Mesothelial cell of epicardium (in vitro differentiated cells): Measurements from ENCODE around the gene ASB15. TPM values are rescaled to one million over a fixed set of nuclear protein-coding genes. Genes with fewer than 3 reads are reported as not detected.
A peak's percentile ranks its signal among the peaks of the same experiment; 100 is the strongest.

ENCODE experiments used
- DNase-seq, 2 experiments: peaks; one replicate each; pipeline ENCODE4 v3.0.0; 2021; ENCODE audit warnings: low spot score in 2 of 2; ENCODE audit not compliant: unreplicated experiment in 2 of 2
- H3K27ac Mint-ChIP-seq: 2 replicates; pipeline ENCODE4 v1.8.0; 2021; ENCODE audit warnings: mixed read lengths
- H3K27me3 Mint-ChIP-seq: 2 replicates; pipeline ENCODE4 v1.8.0; 2021; ENCODE audit warnings: low read depth, mixed read lengths
- H3K36me3 Mint-ChIP-seq: 2 replicates; pipeline ENCODE4 v1.8.0; 2021; ENCODE audit warnings: mixed read lengths
- H3K4me1 Mint-ChIP-seq: 2 replicates; pipeline ENCODE4 v1.8.0; 2021; ENCODE audit warnings: mixed read lengths
- H3K4me3 Mint-ChIP-seq: 2 replicates; pipeline ENCODE4 v1.8.0; 2021; ENCODE audit warnings: mild to moderate bottlenecking, moderate library complexity, mixed read lengths
- H3K9me3 Mint-ChIP-seq: 2 replicates; pipeline ENCODE4 v1.8.0; 2021; ENCODE audit warnings: mixed read lengths
- total RNA-seq: library from RNA; stranded (reverse); gene quantifications from 3 replicates; pipeline ENCODE4 v1.2.1, GENCODE V29; 2021
- TF ChIP-seq, protein P1 (sequence below): fragments of 200-600 bp; sonication (generic); IDR thresholded peaks from one replicate; pipeline ENCODE4 v1.5.0; 2021; ENCODE audit warnings: antibody characterized with exemption; ENCODE audit not compliant: unreplicated experiment

ASB15 gene
- total RNA-seq, 1 donor from 2014 or later, result not detected

DNA sequence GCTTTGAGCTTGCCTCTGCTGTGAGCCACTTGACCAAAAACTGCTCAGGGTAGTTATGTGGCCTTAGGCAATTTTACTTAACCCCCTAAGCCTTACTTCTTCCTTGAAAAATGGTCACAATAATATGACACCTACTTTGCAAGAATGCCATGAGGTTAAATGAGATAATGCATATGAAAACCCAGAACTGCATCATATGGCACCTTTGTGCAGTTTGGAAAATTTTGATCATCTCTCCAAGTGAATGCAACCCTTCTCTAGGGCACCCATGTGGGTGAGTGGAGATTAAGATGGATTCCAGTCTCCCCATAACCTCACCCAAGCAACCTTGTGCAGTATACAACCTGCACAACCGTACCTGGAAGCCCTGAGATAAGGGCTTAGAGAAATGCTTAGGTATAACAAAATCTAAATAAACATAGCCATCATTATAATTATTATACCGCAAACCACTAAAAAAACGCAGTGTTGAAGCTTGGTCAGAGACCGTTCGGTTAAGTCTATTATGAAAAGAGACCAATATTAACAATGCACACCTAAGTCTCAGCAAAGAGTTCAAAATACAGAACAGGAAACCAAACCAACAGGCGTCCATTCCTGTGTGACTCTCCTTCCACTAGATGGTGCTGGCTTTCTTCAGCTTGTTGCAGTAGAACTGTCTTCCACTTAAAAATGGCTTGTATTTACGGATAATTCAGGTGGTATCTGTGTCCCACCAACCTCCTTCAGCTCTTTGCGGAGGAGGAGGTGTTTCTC, 21.0 kb upstream of the ASB15 start:
- peaks cover 2% of the 10 kb centered on the region for H3K27me3 Mint-ChIP-seq
- H3K36me3 Mint-ChIP-seq, result no peaks in the 10 kb centered on the region
- H3K4me1 Mint-ChIP-seq, result peaks cover 4% of the 10 kb centered on the region
- no peak for DNase-seq
- H3K4me3 Mint-ChIP-seq, result peak overlapping the region; percentile 44
- TF ChIP-seq, protein P1, sequence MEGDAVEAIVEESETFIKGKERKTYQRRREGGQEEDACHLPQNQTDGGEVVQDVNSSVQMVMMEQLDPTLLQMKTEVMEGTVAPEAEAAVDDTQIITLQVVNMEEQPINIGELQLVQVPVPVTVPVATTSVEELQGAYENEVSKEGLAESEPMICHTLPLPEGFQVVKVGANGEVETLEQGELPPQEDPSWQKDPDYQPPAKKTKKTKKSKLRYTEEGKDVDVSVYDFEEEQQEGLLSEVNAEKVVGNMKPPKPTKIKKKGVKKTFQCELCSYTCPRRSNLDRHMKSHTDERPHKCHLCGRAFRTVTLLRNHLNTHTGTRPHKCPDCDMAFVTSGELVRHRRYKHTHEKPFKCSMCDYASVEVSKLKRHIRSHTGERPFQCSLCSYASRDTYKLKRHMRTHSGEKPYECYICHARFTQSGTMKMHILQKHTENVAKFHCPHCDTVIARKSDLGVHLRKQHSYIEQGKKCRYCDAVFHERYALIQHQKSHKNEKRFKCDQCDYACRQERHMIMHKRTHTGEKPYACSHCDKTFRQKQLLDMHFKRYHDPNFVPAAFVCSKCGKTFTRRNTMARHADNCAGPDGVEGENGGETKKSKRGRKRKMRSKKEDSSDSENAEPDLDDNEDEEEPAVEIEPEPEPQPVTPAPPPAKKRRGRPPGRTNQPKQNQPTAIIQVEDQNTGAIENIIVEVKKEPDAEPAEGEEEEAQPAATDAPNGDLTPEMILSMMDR, result no peak
- peak overlapping the region; percentile 67 for H3K27ac Mint-ChIP-seq
- no peaks in the 10 kb centered on the region for H3K9me3 Mint-ChIP-seq

DNA sequence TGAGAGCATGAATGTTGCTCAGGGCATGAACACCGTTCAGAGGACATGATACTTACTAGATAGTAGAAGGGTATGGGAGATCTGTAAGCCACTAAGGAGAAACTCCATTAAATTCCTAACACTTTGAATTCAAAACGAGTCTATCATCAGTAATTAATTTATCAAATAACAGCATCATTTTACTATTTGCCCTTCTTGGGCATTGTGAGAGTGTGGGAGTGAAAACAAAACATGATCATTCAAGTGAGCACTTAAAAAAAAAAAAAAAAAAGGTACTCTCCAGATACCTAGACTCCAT, 20.5 kb upstream of the ASB15 start:
- TF ChIP-seq, protein P1, result no peak
- H3K36me3 Mint-ChIP-seq, result no peaks in the 10 kb centered on the region
- peaks cover 2% of the 10 kb centered on the region for H3K27me3 Mint-ChIP-seq
- H3K27ac Mint-ChIP-seq, result peak overlapping the region; percentile 67
- no peaks in the 10 kb centered on the region for H3K9me3 Mint-ChIP-seq
- H3K4me1 Mint-ChIP-seq, result peaks cover 4% of the 10 kb centered on the region
- DNase-seq, result no peak
- peak overlapping the region; percentile 44 for H3K4me3 Mint-ChIP-seq

DNA sequence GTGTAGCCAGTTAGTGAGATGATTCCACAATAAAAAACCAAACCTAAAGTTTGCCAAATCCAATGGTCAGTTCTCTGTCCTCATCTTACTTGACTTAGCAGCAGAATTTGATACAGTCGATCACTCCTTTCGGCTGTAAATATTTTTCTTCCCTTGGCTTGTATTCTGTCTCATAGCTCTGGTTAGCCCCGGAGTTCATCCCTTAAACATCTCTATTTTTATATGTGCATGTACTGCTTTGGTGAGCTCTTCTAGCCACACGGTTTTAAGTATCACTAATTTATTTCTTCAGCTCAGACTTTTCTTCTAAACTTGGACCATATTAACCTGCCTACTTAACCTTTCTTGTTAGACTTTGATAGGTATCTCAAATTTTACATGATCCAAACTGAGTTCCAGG, 17.8 kb upstream of the ASB15 start:
- Mint-ChIP-seq H3K4me1 (peaks cover 4% of the 10 kb centered on the region), H3K27me3 (no peaks in the 10 kb centered on the region), H3K27ac (no peak overlapping the region), H3K4me3 (no peak overlapping the region), H3K9me3 (no peaks in the 10 kb centered on the region), H3K36me3 (no peaks in the 10 kb centered on the region)
- TF ChIP-seq, protein P1, result no peak
- no peak for DNase-seq

DNA sequence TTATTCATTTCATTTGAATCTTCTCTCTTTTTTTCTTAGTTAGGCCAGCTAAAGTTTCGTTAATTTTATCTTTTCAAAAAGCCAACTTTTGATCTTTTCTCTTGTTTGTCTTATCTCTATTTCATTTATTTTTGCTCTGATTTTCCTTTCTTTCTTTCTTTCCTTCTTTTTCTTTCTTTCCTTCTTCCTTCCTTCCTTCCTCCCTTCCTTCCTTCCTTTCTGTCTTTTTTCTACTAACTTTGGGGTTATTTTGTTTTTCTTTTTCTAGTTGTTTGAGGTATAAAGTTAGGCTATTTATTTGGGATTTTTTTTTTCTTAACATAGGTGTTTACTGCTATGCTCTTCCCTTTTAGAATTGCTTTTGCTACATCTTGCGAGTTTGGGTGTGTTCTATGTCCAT, 13.2 kb upstream of the ASB15 start:
- H3K4me3 Mint-ChIP-seq, result no peak overlapping the region
- no peaks in the 10 kb centered on the region for H3K36me3 Mint-ChIP-seq
- no peak for DNase-seq
- H3K27ac Mint-ChIP-seq, result no peak overlapping the region
- H3K9me3 Mint-ChIP-seq, result no peaks in the 10 kb centered on the region
- no peaks in the 10 kb centered on the region for H3K27me3 Mint-ChIP-seq
- TF ChIP-seq, protein P1, result no peak
- no peaks in the 10 kb centered on the region for H3K4me1 Mint-ChIP-seq

DNA sequence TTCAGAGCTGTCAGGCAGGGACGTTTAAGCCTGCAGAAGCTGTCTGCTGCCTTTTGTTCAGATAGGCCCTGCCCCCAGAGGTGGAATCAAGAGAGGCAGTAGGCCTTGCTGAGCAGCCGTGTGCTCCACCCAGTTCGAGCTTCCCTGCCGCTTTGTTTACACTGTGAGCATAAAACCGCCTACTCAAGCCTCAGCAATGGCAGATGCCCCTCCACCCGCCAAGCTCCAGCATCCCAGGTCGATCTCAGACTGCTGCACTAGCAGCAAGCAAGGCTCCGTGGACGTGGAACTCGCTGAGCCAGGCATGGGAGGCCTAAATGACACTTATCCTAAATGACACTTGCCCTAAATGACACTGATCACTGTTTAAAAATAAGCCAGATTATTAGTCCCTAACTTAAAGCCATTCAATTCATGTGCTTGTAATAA, 6.8 kb upstream of the ASB15 start:
- peaks cover 4% of the 10 kb centered on the region for H3K9me3 Mint-ChIP-seq
- H3K27me3 Mint-ChIP-seq, result no peaks in the 10 kb centered on the region
- H3K36me3 Mint-ChIP-seq, result no peaks in the 10 kb centered on the region
- H3K4me1 Mint-ChIP-seq, result peaks cover 3% of the 10 kb centered on the region
- H3K27ac Mint-ChIP-seq, result no peak overlapping the region
- H3K4me3 Mint-ChIP-seq, result no peak overlapping the region
- no peak for DNase-seq
- TF ChIP-seq, protein P1, result no peak
